HG02852 (cell line): Measurements from ENCODE around the gene RNASEH2C.
"Not testable (repeated sequence)": the region's sequence is repeated elsewhere in the genome, so short reads cannot be mapped to it uniquely, and the experiment has no call there.

Experiments
- ATAC-seq: cut with Tn5 transposase; IDR thresholded peaks from one replicate; pipeline ENCODE4 v1.9.1; 2021; ENCODE audit warnings: mild to moderate bottlenecking, moderate library complexity; ENCODE audit not compliant: unreplicated experiment

The RNASEH2C gene

DNA sequence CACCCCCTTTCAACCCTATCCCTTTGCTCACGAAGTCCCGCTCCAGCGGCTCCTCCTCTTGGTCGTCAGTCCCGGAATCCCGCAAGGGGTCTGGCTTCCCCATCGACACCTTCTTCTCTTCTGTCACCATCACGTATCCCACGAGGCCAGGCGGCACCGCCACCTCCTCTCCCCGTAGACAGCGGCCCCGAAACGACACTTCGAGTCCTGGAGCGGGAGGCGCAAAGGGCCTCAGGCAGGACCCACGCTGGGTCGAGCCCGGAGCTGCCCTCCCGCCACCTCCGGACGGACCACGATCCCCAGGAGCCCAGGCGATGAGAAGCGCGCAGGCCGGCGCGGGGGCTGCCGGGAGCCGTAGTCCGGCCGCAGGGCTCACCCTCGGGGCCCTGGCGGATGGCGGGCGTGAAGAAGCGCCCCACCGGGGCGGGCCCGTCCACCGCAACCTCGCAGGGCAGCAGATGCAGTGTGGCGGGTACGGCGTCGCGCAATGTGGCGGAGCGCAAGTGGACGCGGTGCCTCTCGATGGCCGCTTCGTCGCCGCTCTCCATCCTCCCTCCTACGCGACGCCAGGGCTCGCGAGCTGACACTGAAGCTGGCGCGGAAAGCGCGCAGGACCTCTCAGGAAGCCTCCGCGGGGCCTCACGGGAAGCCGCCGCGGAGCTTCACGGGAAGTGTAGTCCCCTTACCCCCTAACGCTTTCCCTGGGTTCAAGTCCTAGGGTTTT lies at the start of gene RNASEH2C:
RNASEH2C (minus strand) TSS at position 588 of the 724 bp plus-strand sequence; CDS start at position 548, 40 bp downstream.
- ATAC-seq, result peak; percentile 76

DNA sequence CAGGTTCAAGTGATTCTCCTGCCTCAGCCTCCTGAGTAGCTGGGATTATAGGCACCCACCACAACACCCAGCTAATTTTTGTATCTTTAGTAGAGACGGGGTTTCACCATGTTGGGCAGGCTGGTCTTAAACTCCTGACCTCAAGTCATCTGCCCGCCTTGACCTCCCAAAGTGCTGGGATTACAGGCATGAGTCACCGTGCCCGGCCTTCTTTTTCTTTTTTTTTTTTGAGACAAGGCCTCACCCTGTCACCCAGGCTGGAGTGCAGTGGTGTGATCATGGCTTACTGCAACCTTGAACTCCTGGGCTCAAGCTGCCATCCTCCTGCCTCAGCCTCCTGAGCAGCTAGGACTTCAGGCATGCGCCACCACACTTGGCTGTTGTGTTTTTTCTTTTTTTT lies 47.2 kb upstream of the RNASEH2C start:
- not testable (repeated sequence) for ATAC-seq

DNA sequence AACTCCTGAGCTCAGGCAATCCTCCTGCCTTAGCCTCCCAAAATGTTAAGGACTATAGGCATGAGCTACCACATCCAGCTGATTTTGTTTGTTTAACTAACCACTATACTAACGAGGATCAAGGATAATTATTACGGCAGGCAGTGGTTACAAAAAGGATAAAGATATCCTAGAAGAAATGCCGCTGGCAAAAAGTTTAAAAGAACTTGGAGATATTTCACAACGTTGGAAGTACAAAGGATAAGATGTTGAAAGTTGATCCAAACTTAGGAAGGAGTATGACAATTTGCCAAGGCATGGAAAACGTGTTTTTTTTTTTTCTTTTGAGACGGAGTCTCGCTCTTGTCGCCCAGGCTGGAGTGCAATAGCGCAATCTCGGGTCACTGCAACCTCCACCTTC lies 46.8 kb upstream of the RNASEH2C start:
- ATAC-seq, result no peak

DNA sequence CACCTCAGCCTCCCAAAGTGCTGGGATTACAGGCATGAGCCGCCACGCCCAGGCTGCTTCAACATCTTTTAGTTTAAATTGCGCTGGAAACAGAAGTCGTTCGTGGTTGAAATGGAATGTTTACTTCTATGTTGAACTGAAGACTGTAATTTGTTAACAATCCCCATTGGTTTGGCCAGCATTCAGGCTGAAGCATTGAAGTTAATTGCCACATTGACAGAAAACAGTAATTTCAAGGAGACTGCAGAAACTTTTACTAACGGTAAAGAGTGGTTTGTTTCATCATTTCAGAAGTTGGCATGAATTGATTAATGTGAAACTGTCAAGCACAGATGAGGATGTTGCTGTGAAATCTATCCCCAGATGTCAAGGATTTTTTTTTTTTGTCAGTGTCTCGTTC lies 45.9 kb upstream of the RNASEH2C start:
- no peak for ATAC-seq

DNA sequence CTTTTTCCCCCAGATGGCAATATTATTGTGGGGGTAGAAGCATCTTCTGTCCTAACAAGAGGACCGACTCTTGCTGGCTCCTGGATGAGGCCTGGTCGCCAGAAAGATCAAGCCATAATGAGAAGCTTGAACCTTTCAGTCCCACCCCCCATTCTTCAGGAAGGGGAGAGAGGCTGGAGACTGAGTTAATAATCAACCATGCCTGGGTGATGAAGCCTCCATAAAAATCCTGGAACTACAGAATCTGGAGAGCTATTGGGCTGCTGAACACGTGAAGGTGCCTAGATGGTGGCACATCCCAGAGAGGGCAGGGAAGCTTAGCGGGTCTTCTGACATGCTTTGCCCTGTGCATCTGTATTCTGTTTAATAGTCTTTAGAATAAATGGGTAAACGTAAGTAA lies 43.8 kb upstream of the RNASEH2C start:
- no peak for ATAC-seq

DNA sequence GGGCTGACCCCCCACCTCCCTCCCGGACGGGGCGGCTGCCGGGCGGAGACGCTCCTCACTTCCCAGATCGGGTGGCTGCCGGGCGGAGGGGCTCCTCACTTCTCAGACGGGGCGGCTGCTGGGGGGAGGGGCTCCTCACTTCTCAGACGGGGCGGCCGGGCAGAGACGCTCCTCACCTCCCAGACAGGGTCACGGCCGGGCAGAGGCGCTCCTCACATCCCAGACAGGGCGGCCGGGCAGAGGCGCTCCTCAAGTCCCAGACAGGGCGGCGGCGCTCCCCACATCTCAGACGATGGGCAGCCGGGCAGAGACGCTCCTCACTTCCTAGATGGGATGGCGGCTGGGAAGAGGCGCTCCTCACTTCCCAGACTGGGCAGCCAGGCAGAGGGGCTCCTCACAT lies 42.2 kb upstream of the RNASEH2C start:
- not testable (repeated sequence) for ATAC-seq

DNA sequence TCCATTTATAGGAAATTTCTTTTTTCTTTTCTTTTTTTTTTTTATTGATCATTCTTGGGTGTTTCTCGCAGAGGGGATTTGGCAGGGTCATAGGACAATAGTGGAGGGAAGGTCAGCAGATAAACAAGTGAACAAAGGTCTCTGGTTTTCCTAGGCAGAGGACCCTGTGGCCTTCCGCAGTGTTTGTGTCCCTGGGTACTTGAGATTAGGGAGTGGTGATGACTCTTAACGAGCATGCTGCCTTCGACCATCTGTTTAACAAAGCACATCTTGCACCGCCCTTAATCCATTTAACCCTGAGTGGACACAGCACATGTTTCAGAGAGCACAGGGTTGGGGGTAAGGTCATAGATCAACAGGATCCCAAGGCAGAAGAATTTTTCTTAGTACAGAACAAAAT lies 41.6 kb upstream of the RNASEH2C start:
- not testable (repeated sequence) for ATAC-seq

DNA sequence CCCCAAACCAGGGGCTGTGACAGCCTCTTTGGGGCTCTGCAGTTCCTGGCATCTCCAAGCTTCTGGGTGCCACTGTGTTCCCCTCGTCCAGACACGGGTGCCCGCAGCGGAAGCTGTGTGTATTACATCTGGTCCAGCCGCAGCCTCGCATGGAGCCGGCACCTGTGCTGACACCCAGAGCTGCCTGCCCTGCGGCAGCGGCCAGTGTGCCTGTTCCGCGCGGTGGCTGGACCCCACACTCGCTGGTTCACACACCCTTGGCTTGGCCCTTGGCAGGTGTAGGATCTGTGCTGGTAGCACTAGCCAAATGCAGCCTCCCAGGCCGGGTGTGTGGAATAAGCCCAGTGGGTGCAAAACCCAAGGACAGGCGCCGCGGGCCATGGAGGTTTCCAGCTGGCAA lies 24.5 kb upstream of the RNASEH2C start:
- ATAC-seq, result no peak

DNA sequence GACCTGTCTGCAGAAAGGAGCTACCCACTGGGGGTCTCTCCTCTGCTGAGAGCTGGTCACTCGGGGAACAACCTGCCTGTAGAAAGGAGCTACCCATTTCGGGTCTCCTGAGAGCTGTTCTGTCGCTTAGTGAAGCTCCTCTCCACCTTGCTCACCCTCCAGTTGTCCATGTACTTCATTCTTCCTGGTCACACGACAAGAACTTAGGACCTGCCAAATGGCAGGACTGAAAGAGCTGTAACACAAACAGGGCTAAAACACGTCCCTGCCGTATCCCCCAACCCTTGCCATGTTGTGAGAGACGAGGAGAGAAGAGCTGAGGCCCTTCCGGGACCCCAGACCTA lies 24.1 kb upstream of the RNASEH2C start:
- no peak for ATAC-seq

DNA sequence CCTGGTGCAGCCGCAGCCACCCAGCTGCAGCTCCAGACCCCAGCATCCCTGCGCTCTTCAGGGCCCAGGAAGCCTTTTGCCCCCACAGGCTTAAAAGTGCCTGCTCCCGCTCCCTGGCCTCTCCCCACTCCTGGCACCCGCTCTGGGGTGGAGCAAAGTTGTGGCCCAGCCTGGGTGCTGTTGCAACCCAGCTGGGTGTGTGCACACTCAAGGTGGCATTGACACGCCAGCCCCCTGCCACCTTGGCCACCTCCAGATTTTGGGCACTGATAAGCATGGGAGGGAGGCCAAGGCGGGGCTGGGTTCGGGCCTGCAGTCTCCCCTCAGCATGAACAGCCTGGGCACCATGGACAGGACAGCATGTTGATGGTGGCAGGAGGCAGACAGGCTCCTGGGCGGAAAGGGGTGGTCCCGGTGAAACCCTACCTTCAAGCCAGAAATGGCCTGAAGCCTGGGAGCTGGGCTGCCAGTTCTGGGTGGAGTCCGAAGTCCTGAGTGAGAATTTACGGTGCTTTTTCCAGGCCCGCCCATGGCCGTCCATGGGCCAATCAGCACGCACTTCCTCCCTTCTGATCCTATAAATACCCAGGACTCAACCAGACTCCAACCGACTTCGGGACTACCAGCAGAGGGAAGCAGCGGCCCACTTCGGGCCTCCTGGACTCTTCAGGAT lies 23.6 kb upstream of the RNASEH2C start:
- ATAC-seq, result no peak

DNA sequence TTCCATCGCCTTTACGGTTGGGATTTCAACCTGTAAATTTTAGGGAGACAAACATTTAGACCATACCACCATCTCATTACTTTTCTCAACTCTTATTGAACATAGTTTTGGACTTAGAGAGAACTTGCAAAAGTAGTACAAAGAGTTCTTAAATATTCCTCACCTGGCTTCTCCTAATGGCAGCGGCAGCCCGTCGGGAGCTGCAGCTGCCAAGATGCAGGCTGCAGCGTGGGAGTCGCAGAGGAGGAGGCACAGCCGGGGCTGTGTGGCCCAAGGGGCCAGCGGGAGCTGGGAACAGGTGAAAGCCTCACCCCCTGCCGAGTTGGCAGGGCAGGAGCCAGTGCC lies 23.1 kb upstream of the RNASEH2C start:
- no peak for ATAC-seq

DNA sequence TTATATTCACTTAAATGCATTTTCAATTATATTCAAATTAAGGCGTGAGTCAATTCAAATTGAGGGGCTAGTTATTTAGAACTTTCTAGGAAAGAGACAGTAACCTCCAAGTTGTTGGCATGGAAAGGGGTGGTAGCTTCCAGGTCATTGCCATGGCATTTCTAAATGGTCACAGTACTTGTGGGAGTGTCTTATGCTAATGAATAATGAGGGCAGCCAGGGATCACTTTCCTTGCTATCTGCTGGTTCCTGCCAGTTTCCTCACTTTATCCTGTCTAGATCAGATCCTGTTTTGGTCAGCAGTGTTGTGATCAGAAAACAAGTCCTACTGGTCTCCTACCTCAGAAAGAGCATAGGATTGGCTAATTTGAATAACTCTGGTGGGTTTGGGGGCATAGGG lies 21.8 kb upstream of the RNASEH2C start:
- no peak for ATAC-seq

DNA sequence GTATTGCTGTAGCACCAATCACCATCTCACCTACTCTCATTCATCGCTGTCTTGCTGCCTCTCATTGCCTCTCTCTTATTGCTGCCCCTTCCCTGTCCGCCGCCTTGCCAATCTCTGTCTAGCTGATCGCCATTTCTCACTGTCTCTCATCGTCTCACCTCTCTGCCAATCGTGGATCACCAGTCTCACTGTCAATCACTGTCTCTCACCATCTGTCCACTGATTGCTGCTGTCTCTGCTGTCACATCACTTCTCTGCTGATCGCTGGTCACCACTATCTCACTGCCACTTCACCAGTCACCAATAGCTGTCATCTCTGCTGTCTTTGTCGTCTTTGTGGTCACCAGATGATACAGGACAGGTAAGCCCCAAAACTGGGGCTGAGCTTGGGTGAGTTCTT lies 20.6 kb upstream of the RNASEH2C start:
- no peak for ATAC-seq

DNA sequence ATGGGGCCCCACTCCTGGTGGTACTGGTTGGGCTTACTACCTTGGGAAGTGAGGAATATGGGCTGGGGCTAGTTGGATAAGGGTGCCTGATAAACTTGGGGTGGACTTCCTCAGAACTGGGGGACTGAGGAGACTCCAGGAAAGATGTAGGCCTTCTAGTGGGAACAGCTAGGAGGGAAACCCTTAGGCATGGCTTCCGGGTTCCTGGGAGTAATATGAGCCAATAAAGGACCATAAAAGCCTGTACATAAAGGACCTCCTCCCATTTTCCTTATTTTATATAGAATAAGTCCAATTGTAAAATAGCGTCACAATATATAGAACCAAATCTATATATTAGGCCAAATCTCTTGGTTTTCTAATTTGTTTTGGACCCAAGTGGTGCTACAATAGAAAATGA lies 18.4 kb upstream of the RNASEH2C start:
- no peak for ATAC-seq

DNA sequence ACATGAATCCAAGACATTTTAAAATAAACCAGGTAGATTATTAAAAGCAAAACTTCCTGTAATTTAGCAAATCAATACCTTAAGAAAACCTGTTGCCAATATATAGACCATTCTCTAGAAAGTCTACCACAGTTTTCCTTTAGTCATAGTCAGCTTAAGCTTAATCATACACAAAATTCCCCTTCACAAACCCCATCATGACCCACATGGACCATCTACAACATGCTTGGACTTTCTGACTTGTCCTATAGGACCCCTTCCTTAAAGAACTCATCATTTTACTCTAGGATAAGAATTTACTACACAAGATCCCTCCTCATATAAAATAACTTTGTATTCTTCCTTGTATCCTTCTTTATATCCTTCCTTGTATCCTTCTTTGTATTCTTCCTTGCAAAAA lies 16.2 kb upstream of the RNASEH2C start:
- no peak for ATAC-seq

DNA sequence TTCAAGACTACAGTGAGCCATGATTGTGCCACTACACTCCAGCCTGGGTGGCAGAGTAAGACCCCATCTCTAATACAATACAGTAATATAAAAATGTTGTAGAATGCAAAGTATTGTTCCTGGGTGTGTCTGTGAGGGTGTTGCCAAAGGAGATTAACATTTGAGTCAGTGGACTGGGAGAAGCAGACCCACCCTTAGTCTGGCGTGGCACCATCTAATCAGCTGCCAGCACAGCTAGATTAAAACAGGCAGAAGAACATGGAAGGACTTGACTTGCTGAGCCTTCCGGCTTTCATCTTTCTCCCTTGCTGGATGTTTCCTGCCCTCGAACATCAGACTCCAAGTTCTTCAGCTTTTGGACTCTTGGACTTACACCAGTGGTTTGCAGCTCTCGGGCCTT lies 14.5 kb upstream of the RNASEH2C start:
- ATAC-seq, result not testable (repeated sequence)

DNA sequence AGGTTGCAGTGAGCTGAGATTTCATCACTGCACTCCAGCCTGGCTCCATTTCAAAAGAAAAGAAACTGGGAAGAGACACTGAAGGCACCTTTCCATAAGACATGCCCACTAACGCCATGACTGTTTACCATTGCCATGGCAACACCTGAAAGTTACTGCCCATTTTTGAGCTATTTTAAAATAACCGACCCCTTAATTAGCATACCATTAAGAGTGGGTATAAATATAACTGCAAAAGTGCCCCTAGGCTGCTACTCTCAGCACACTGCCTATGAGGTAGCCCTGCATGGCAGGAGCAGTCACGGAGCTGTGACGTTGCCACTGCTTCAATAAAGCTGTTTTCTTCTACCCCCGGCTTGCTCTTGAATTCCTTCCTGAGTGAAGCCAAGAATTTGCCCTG lies 9.9 kb upstream of the RNASEH2C start:
- no peak for ATAC-seq

DNA sequence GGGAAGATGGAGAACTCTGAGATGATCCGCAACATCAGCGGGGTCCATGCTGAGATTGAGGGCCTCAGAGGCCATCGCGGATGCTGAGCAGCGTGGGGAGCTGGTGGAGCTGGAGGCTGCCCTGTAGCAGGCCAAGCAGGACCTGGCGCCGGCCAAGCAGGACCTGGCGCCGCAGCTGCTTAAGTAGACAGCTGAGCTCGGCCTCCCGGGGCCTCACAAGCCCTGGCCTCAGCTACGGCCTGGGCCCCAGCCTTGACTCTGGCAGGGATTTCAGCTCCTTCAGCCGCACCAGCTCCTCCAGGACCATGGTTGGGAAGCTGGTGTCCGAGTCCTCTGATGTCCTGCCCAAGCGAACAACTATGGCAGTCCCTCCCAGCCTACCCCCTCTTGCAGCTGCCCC lies 7.3 kb upstream of the RNASEH2C start:
- no peak for ATAC-seq

DNA sequence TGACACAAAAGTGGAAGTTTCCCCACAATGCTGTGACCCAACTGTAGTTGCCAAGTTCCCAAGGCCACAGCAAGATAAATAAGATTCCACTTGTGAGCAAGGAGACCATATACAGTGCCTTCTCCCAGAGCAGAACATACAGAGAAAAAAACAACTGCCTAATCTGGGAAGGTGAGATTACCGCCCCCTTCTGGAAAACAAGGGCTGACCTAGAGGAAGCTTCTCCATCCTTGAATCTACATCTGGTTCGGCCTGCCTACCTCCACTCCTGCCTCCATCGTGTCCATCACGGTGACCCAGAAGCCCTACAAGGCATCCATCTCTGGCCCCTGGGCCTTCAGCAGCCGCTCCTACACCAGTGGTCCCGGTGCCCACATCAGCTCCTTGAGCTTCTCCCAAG lies 6.1 kb upstream of the RNASEH2C start:
- ATAC-seq, result no peak

DNA sequence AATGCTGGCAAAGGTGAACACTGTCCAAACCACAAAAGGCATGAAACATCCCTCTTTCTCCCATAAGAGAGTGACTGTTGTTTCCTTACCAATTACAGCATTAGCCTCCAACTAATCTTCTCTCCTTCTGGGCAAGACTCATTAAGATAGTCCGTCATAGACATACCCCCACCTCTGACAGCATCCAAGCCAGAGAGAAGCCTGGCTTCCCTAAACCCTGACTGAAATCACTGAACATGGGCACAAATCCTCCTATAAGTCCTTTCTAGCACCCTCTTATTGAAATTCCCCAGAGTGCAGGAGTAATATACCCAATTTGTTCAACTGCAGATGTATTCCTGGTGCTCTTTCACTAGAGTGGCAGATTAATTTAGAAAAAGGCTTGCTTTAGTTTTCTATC lies 1.7 kb upstream of the RNASEH2C start:
- ATAC-seq, result no peak

DNA sequence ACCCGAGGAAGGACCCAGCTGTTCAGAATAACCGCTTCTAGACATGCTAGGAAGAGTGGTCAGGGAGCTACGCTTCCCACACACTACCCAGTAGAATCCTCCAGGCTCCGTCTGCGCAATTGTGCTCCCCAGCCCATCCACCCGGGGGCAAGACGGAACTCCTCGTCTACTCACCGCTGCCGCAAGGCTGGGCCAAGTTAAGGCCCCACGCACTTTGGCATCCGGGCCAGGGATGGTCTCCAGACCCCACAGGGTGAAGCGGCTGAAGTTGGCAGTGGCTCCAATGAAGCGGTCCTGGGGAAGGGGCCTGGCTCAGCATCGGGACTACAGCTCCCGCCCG lies 757 bp downstream of the RNASEH2C start:
- ATAC-seq, result peak; percentile 11

DNA sequence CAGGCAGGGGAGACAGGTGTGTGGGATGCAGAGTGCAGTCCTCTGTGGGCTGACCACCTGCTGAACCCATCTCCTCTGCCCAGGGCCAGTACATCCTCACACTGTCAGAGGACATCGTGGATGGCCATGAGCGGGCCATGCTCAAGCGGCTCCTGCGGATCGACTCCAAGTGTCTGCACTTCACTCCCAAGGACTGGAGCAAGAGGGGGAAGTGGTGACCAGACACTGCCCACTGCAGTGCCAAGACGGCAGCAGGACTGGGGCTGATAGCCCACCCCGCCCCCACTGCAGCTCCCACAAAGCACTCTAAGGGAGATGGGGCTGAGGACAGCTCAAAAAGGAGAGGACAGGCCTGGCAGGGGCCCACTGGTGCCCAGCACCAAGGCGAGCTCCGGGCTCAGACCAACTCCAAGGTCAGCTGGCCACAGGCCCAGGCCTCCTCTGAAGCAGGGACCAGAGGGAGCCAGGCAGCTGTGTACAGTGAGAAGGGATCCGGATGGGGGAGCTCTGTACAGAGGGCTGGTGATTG lies 1.6 kb downstream of the RNASEH2C start:
- ATAC-seq, result no peak

DNA sequence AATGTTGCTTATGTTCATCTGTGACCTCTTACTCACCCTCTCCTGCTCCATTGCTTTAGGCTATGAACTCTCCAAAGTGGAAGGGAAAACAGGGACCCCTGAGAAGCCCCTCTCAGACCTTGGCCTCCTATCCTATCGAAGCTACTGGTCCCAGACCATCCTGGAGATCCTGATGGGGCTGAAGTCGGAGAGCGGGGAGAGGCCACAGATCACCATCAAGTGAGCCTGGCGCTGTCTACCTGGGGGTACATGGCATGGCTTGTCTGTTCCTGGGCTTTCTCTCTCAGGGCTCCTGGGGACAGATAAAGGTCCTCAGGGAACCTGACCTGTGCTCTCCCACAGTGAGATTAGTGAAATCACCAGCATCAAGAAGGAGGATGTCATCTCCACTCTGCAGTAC lies 2.1 kb downstream of the RNASEH2C start:
- ATAC-seq, result no peak
